HG03060 (cell line): Measurements from ENCODE around the gene XIRP2.

ENCODE experiments used
- ATAC-seq: cut with Tn5 transposase; IDR thresholded peaks from one replicate; pipeline ENCODE4 v1.9.1; 2021; ENCODE audit warnings: low read depth, moderate number of reproducible peaks; ENCODE audit not compliant: unreplicated experiment

XIRP2 gene

DNA sequence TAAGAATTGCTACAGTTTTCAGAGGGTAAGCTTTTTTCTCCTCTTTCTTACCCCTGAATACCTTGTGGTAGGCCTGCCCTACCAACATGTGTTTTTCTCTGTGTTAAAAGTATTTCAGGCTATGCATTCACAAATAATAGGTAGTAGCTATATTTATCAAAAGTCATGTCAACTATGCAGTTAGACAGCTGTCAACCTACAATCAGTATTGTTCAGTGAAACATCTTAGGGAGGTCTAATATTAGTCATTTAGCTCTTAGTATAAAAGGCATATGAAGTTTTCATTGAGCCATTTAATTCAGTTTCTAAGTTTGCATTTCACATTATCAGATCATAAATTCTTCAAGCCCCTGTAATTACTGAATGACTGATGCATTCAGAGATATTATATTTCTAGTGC, 36.7 kb downstream of the XIRP2 start:
- ATAC-seq = no peak

DNA sequence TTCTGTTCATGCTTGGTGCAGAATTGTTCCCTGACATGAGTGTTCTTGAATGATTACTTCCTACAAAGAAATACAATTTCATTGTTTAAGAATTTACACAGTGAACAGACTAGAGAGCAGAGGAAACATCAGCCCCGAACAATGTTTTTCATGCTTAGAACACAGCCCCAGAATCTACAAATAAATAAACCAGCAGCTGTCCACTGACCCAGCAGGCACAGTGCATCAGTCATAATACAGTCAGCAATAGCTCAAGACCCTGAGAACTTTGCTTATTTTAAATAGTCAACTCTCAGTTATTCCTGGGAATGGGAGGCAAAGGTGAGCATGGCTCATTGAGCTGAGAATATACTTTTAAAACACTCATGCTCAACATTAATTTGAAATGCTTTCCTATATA, 38.4 kb downstream of the XIRP2 start:
- no peak for ATAC-seq

DNA sequence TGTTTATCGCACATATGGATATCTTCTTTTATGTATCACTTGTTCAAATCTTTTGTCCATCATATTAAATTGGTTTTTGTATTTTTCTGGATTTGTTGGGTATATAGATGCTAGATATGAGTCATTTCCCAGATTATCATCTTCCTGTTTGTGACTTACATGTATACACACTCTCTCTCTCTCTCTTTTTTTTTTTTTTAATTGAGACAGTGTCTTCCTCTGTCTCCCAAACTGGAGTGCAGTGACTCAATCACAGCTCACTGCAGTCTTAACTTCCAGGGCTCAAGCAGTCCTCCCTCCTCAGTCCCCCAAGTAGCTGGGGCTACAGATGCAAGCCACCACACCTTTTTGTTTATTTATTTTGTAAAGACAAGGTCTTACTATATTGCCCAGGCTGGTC, 43.8 kb downstream of the XIRP2 start:
- ATAC-seq = no peak

DNA sequence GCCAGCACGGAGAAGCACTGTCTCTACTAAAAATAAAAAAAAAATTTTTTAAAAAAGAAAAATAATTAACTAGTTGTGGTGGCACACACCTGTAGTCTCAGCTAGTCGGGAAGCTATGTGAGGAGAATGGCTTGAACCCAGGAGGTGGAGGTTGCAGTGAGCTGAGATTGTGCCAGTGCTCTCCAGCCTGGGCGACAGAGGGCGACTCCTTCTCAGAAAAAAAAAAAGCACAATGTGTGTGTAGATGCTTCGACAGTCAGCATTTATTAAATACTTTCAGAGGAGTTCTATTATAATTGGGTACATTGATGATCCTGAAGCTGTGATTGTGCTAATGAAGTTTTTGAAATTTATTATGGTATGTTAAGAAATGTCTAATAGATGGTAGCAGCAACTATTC, 46.5 kb downstream of the XIRP2 start:
- no peak for ATAC-seq

DNA sequence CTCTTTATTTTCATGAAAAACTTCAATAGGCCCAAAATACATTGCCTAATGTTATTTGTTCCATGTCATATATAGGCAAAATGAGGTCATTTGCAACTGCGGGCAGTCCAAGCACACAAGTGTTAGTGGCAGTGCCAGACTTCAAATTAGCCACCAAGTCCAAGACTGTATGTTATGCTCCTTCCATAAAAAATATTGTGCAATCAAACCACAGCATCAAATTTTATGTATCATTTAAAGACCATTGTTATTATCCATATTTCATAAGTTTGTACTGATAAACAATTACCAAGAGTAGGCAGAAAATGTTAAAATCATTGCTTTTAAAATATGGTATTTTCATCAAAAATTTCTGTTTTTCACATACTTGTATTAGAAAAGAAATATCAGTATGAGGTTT, 54.1 kb downstream of the XIRP2 start:
- no peak for ATAC-seq

DNA sequence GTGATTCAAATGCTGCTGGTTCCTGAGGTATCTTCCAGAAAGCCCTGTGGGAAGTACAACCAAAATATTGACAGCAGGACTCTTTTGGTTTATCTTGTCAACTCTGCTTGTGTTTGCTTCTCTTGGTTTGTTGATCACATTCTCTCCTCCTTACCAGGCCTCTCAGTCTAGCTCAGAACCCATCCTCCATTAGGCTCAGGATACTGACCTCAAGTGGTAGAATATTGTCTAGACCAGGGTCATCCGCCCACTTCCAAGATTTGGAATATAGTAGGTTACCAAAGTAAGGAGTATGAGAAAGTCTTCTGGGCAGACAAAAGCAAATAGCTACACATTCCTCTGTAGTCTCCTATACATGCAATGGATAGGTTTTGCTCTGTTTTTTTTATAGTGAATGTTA, 56.6 kb downstream of the XIRP2 start:
- ATAC-seq = no peak

DNA sequence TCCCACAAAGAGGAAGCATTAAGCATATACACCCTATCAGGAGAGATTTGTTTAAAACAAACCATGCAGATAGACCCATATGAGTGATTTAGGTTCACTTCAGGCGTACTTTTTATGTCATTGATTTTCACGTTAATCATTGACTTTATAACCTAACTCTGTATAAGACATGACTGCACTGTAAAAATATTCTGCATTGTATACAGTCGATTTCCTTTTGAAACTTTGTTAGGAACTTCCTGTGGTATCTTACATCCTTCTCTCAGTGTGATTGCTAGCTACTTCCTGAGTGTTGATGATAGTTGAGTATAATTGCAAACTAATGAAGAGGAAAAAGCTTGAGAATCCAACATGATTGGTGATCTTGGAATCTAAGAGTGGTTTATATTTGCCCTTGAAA, 69.4 kb downstream of the XIRP2 start:
- no peak for ATAC-seq

DNA sequence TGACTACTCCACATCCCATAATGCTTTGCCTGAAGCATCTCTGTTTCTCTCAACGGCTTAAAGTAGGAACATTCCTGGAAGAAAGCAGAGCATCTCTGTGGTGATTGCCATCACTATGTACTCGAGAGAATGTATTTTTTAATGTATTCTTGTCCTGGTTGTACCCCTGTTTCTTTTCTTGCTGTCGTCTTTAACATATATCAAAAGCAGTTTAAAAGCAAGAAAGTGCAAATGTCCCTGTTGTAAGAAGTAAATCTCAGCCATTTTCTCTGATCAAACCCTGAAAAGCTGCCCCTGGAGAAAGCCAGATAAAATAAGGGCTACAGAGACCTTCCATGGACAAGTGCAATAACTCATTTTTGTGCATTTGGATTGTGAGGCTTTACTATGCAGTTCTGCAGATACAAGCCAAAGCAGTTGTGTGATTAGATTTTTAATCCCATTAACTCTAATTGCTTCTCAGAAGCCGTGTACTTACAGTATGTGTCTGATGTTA, 70.8 kb downstream of the XIRP2 start:
- ATAC-seq = no peak

DNA sequence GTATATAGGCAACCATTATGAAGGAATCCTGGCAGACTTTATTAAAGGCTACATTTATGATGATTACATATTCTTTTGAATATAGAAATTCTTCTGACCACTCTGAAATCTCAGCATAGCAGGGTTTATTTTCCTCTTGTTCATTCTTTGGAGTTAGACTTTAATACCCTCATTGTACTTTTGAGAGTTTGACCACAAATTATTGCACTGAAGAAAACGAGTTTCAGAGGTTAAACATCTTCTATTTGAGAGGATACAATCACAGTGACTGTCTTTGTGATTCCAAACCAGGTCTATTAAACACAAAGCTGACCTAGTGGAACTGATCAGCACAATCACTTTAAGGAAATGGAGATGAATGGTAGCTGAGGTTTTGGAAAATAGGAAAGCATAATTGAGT, 71.3 kb downstream of the XIRP2 start:
- no peak for ATAC-seq

DNA sequence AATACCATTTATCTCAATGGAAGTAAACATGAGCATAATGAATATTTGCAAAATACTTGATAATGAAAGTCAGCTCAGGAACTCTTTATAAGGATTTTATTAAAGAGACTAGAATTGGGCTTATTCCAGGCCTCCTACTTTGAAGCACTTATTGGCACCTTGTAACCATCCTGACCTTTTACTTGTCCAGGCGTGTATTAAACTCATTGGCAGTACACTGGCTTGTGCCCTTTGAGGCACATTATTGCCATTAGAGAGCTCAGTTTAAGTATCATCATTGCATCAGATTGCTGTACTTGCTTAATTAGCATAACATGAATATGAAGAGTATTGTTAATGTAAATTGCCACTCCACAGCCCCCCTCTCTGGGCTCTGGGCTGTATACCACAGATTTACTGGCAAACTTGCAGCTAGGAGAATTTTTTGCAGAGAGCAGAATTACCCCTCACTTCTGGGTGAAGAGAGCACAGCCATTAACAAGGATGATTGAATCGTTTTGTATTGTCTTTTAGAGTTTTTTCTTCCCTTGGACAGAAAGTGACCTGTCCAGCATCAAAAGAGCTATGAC, 72.5 kb downstream of the XIRP2 start:
- ATAC-seq = no peak

DNA sequence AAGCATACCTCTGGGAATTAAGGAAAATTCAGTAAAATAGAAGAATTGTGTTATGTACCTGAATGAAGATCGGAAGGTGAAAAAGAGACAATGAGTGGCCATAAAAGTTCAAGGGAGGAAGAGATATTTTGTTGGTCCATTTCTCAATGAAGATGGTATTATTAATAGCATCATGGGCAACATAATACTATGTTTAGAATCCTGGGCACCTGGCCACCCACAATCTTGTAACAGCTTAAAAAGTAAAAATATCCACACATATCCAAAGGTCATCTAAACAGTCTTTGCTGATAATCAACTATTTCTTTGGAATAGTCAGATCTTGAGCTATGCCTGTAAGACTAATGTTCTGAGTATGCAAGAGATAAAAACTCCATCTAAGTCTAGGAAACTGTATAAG, 73.7 kb downstream of the XIRP2 start:
- no peak for ATAC-seq

DNA sequence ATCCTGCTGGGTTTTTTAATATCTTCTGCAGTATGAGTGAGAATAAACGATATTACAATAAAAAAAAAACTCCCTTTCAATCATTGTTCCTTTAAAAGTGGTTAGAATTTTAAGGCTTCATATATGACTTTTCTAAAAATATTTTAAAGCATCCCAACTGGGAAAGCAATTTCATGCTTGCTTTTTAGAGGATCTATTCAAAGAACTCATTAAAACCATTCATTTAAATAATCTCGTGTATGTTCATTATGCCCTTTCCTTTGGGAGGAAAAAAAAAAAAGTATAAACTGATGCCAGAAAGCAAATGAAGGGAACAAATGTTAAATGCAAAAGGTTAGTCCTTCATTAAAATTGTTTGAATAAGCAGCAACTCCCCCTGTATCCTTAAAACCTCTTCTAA, 81.2 kb downstream of the XIRP2 start:
- no peak for ATAC-seq

DNA sequence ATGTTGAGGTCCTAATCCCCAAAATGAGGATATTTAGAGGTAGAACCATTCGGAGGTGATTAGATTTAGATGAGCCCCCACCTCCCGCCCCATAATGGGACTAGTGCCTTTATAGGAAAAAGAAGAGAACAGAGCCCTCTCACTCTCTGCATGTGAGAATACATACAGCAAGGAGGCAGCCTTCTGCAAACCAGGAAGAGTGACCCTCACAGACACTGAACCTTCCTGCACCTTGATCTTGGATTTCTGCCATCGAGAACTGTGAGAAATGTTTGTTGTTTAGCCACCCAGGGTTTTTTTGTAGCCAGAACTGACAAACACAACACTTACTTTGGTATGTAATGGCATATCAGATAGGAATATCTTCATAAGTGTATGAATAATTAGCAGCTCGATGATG, 83.7 kb downstream of the XIRP2 start:
- no peak for ATAC-seq

DNA sequence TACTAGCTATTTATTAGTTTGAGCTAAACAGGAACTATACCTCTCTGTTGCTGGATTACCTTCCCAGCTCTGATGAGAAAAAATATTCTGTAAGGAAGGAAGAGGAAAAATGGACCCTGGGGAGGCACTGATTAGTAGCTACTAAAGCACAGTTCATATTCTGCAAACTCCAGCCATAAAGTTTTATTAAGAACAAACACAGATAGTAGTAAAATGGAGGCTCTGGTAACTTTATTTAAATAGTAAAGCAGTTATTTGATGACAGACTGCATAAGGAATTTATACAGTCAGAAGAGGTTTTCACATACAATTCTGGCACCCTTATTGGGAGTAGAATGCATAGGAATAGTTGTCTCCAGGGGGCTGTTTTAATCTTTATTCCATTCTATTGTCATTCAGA, 84.1 kb downstream of the XIRP2 start:
- no peak for ATAC-seq

DNA sequence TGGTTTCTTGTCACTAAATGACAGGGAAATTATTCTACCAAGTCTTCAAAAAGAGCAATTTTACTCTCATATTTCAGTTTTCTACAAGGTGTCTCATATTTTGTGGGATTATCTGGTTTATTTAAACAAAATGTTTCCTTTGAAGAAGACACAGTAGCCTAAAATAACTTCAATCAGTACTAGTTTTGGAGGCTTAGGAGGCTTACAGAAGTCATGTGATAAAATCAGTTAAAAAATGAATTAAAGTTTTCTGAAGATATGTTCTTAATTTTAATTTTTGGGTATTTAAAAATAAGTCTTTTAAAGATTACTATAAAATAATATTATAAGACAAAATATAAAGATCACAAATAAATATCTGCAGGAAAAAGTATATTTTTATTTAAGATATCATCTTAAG, 95.9 kb downstream of the XIRP2 start:
- ATAC-seq = no peak

DNA sequence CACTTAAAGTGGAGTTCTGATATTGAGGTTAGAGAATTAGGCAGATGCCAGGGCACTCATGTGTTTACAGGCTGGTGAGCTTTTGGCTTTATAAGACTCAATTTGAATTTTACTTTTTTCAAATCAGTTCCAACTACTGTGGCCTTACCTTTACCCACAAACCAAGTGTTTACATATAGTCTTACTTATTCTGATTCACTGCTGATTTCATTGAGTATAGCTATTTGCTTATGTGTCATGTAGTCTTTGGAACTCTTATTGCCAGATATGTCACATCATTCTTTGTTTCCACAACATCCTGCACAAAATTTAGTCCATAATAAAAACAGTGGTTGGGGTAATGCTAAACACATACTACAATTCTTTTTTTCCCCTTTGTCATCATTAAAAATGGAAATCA, 96.5 kb downstream of the XIRP2 start:
- no peak for ATAC-seq

DNA sequence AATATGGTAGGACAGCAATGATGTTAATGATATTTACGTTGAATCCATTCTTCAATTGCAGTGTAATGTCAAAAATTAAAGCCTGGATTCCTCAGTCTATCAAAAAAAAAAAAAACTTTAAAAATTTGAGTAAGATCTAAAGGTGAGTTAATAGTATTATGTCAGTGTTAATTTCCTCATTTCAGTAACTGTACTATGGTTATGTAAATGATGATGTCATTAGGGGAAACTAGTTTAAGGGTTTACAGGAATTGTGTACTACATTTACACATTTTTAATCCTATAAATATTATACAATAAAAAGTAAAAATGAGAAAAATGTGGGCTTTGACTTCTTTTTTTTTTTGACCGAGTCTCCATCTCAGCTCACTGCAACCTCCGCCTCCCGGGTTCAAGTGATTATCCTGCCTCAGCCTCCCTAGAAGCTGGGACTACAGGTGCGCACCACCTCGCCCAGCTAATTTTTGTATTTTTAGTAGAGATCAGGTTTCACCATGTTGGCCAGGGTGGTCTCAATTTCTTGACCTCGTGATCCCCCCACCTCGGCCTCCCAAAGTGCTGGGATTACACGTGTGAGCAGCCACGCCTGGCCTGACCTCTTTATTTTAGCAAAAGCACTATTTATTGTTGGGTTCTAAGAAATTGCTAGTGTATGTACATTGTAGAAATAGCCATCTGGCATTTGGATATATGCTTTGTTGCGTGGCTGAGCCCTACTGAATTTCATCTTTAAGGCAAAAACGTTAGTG, 106.5 kb downstream of the XIRP2 start:
- no peak for ATAC-seq

DNA sequence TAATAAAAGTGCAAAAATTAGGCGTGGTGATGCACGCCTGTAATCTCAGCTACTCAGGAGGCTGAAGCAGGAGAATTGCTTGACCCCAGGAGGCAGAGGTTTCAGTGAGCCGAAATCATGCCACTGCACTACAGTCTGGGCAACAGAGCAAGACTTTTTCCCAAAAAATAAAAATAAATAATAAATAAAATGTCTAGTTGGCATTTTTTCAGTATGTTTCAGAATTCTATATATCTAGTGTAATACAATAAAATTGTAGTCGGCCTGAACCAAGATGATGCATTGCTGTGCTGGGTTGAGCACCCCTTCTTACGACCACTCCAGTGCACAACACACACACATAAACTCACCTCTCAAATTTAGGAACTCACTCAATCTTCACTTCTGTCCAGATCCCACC, 108.2 kb downstream of the XIRP2 start:
- no peak for ATAC-seq

DNA sequence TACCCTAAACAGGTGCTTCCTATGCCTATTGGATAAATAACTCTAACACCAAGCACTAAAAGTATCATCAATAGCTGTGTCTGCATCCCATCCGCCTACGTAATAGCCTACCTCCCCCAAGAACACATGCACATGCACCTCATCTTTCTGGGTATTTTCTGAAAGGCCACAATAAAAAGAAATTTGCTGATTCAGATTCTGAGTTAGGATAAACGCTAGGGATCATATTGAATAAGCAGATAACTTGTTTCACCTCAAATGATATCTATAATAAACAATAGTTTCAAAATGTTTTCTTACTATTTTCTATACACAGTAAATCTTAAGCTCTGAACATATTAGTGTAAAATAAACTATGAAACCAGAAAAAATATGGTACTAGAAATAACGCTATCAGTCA, 112.9 kb downstream of the XIRP2 start:
- ATAC-seq = no peak

DNA sequence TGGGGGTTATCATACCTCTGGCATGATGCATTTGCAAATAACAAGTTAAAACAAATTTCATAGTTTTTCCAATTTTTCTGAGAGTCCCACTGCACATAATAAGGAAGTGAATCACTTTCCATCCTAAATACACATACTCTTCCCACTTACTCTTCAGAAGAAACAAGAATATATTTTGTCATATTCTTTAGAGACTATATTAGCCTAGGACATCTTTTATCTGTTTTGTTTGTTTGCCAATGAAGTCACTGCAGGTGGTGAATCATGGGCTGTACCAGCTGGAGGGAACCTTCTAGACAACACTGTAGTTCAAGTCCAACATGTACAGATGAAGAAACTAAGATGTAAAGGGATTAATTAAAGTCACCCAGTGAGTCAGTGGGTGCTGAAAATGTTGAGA, 116.8 kb downstream of the XIRP2 start:
- ATAC-seq = no peak

DNA sequence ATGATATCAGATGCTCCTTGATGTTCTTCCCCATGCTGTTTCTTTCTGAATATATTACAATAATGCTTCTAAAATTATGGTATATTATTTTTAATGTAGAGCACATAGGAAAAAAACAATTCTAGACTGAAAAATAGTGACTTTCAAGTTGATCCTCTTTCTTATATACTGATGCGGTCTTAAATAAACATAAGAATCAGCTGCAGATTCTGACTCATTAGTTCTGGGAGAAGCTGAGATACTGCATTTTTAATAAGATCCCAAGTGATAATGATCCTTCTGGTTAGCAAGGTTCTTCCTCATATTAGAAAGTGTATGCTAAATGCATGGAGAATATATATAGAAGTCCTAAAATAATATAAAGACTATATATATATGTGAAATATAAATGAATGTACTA, 124.9 kb downstream of the XIRP2 start:
- ATAC-seq = no peak

DNA sequence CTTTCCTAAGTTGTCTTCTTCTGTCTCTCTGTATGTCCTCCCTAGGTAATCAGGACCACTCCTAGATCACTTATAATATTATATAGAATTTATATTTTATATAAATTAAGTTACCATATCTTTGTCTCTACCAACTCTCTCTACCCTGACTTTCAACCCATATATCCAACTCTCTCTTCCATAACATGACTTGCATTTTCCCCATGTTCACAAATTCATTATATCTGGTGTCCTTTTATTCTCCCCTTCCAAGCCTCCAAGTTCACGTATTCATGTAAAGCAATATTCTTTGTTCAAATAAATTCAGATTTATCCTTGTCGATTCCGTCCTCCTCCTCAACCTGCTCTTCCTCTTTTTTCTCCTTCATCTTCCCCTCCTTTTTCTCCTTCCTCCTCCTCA, 127.5 kb downstream of the XIRP2 start:
- no peak for ATAC-seq

DNA sequence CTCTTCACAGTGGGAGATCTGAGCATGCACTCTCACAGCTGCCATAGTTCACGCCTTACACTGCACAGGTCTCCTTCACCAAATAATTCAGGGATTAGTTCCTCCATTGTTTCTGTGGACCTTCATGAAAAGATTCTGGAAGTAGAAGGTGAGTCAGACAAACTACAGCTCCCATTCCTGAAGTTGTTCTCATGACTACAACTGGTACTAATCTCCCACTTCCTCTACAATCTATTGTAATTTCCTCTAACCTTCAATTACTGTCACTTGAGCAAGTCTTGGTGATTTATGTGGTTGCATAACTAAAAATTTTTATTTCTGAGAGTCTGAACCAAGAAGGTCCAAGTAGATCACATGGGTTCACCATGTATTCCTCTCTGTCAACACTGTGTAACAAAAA, 128.7 kb downstream of the XIRP2 start:
- no peak for ATAC-seq
